Suppressor macrophage treated with lipopolysaccharide for 4 hours (primary cell): ENCODE data around the gene DYNLL2.
A peak's percentile ranks its signal among the peaks of the same experiment; 100 is the strongest.
"Not testable (repeated sequence)": the region's sequence is repeated elsewhere in the genome, so short reads cannot be mapped to it uniquely, and the experiment has no call there.

Experiments used
- DNase-seq: peaks from one replicate; pipeline ENCODE4 v3.0.0-alpha.2; 2020

DYNLL2 gene

GRCh38 chr17:58107306-58107705 is 24.1 kb downstream of the DYNLL2 start:
- no peak for DNase-seq

GRCh38 chr17:58109197-58109596 is 26.0 kb downstream of the DYNLL2 start:
- DNase-seq = no peak

- no peak for DNase-seq
Measured at GRCh38 chr17:58110012-58110411, 26.8 kb downstream of the DYNLL2 start.

- DNase-seq = no peak
Measured at GRCh38 chr17:58111676-58112075, 28.5 kb downstream of the DYNLL2 start.

- DNase-seq = peak; percentile 76
Measured at GRCh38 chr17:58112970-58113631, 29.9 kb downstream of the DYNLL2 start.

GRCh38 chr17:58113947-58114346 is 30.7 kb downstream of the DYNLL2 start:
- no peak for DNase-seq

DNA sequence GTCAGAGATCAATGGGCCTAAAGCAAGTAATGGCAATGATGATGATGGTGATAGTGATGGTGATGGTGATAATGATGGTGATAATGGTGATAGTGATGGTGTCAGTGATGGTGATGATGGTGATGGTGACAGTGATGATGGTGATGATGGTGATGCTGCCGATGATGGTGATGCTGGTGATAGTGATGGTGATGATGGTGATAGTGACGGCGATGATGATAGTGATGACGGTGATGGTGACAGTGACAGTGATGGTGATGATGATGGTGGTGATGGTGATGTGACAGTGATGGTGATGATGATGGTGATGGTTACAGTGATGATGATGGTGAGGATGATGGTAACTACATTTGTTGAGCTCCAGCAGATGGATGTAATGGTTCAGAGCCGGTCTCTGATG is 34.2 kb downstream of the DYNLL2 start:
- no peak for DNase-seq

- DNase-seq = no peak
Measured at GRCh38 chr17:58119491-58119890, 36.3 kb downstream of the DYNLL2 start.

DNA sequence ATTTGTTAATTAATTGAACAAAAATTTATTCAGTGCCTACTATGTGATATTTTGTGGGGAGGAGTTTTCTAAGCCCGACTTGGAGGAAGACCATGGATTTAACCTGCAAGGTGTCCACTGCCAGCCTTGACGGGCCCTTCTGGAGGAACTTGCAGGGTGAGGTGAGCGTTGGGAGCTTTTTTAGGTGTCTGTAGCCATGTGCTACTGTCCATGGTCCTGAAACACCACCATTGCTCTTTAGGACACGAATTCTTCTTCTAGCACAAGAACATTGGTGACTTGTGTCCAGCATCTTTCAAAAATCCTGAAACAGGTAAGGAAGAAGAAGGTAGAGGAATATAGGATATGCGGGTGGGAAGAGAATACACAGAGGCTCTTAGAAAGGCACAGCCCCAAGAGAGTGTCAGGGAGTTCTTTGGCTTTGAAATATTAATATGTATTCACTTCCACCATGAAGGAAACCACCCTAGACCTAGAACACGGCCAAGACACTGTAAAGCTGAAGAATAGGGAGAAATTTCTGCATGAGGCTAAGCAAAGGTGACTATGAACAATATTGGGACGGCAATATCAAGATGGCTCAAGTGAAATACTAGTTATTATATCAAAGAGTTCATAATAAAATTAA is 37.1 kb downstream of the DYNLL2 start:
- peak; percentile 55 for DNase-seq

- DNase-seq = no peak
Measured at GRCh38 chr17:58121925-58122324, 38.7 kb downstream of the DYNLL2 start.

DNA sequence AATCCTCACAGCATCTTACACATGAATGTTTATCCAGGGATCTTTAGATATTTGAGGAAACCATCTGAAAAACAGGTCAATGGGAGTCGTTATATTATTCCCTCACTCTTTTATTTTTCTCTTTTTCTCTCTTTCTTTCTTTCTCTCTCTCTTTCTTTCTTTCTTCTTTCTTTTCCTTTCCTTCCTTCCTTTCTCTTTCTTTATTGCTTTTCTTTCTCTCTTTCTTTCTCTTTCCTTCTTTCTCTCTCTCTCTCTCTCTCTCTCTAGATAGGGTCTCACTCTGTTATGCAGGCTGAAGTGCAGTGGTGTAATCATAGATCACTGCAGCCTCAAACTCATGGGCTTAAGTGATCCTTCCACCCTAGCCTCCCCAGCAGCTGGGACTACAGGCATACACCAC is 44.6 kb downstream of the DYNLL2 start:
- no peak for DNase-seq

GRCh38 chr17:58132697-58133096 is 49.5 kb downstream of the DYNLL2 start:
- not testable (repeated sequence) for DNase-seq

- DNase-seq = no peak
Measured at GRCh38 chr17:58136669-58137279, 53.6 kb downstream of the DYNLL2 start.

- no peak for DNase-seq
Measured at GRCh38 chr17:58141505-58141904, 58.3 kb downstream of the DYNLL2 start.

- DNase-seq = not testable (repeated sequence)
Measured at GRCh38 chr17:58143335-58143734, 60.1 kb downstream of the DYNLL2 start.

GRCh38 chr17:58144801-58145200 is 61.6 kb downstream of the DYNLL2 start:
- no peak for DNase-seq
